Osteoblast (primary cell): ENCODE measurements around the gene RHOT2. TPM values are rescaled to one million over a fixed set of nuclear protein-coding genes. Genes with fewer than 3 reads are reported as not detected.

Experiments used
- DNase-seq: peaks from one replicate; pipeline ENCODE4 v3.0.0; 2011; ENCODE audit warnings: low spot score, mixed read lengths; ENCODE audit not compliant: insufficient read length; ENCODE audit errors: missing footprints
- H2AFZ ChIP-seq: 2 replicates; pipeline ENCODE4 v1.6.0; 2011; ENCODE audit warnings: mild to moderate bottlenecking, low read length
- H3K27ac ChIP-seq: 2 replicates; pipeline ENCODE4 v1.5.1; 2011; ENCODE audit warnings: mild to moderate bottlenecking, low read depth, low read length, moderate library complexity
- H3K27me3 ChIP-seq: 2 replicates; pipeline ENCODE4 v1.6.0; 2012; ENCODE audit warnings: mild to moderate bottlenecking, control low read depth, inconsistent platforms, low read length, moderate library complexity; ENCODE audit not compliant: insufficient read depth
- H3K36me3 ChIP-seq: 2 replicates; pipeline ENCODE4 v1.5.1; 2011; ENCODE audit warnings: mild to moderate bottlenecking, low read length, control low read depth, moderate library complexity; ENCODE audit not compliant: insufficient read depth
- H3K4me1 ChIP-seq: 2 replicates; pipeline ENCODE4 v1.5.1; 2011; ENCODE audit warnings: mild to moderate bottlenecking, low read length, control low read depth, moderate library complexity; ENCODE audit not compliant: insufficient read depth
- H3K4me2 ChIP-seq: 2 replicates; pipeline ENCODE4 v1.6.0; 2011; ENCODE audit warnings: mild to moderate bottlenecking, low read length; ENCODE audit not compliant: insufficient read depth
- H3K4me3 ChIP-seq: fragments of 200-600 bp; sonication (generic); 3 replicates; pipeline ENCODE4 v1.5.1; 2012; ENCODE audit warnings: mild to moderate bottlenecking, low read length, inconsistent platforms; ENCODE audit not compliant: insufficient read depth
- H3K79me2 ChIP-seq: 2 replicates; pipeline ENCODE4 v1.6.0; 2012; ENCODE audit warnings: mild to moderate bottlenecking, low read length, control low read depth, inconsistent platforms; ENCODE audit not compliant: insufficient read depth
- H3K9me3 ChIP-seq: 2 replicates; pipeline ENCODE4 v1.5.1; 2011; ENCODE audit warnings: low read depth, low read length, control low read depth
- H4K20me1 ChIP-seq: 2 replicates; pipeline ENCODE4 v1.6.0; 2012; ENCODE audit warnings: mild to moderate bottlenecking, low read length, control low read depth; ENCODE audit not compliant: insufficient read depth
- total RNA-seq: library from RNA; depleted of rRNA; stranded (reverse); fragments of >200 nt; gene quantifications from 2 replicates; pipeline ENCODE4 v1.2.3, GENCODE V29; 2012
- TF ChIP-seq, protein P1 (sequence below): IDR thresholded peaks from 2 replicates; pipeline ENCODE4 v1.5.1; 2011; ENCODE audit warnings: mild to moderate bottlenecking, low read depth, low read length, moderate library complexity; ENCODE audit errors: extremely low read depth

The RHOT2 gene
- total RNA-seq, 1 donor: 42.0 TPM

DNA sequence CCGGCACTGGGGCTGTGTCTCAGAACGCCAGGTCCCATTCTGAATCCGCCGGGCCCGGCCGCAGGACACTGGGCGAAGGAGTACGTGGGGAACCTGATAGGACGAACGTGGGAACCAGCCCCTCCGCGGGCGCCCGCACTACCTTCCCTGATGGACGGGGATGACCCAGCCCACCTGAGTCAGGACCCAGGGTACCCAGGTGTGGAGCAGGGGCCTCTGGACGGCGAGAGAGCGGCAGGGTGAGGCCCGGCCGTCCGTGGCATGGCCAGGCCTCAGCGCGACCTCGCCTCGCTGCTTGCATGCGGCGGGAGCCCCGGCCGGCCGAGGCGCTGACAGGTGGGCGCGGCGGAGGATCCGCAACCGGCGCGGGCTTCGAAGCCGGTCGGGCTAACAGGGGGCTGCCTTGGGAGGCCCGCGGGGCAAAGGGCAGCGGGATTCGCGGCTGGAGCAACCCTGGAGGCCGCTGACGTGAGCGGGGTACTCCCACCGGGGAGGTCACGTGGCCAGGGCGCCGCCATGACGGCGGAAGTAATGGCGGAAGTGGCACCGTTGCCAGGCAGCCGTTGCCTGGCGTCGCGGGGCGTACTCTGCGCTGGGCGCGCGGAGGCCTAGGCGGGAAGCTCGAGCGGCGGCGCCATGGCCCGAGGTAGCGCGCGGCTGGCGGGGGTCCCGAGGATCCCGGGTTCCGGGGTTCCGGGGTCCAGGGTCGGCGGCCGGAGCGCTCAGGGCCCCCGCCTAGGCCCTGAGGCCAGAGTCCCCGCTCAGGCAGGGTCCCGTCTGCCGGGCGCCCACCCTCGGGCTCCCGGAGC is 18.9 kb upstream of the RHOT2 start, which contains the start of gene WDR90:
WDR90 (plus strand) TSS at position 585 of the 809 bp plus-strand sequence; CDS start at position 637, 52 bp downstream.
- H3K36me3 ChIP-seq: peaks cover 6% of the 10 kb centered on the region
- no peaks in the 10 kb centered on the region for H3K27me3 ChIP-seq
- peak within 1 kb of the TSS; percentile 96 for H3K4me2 ChIP-seq
- peaks cover 23% of the 10 kb centered on the region for H3K4me1 ChIP-seq
- peak; percentile 100 for DNase-seq
- TF ChIP-seq, protein P1, sequence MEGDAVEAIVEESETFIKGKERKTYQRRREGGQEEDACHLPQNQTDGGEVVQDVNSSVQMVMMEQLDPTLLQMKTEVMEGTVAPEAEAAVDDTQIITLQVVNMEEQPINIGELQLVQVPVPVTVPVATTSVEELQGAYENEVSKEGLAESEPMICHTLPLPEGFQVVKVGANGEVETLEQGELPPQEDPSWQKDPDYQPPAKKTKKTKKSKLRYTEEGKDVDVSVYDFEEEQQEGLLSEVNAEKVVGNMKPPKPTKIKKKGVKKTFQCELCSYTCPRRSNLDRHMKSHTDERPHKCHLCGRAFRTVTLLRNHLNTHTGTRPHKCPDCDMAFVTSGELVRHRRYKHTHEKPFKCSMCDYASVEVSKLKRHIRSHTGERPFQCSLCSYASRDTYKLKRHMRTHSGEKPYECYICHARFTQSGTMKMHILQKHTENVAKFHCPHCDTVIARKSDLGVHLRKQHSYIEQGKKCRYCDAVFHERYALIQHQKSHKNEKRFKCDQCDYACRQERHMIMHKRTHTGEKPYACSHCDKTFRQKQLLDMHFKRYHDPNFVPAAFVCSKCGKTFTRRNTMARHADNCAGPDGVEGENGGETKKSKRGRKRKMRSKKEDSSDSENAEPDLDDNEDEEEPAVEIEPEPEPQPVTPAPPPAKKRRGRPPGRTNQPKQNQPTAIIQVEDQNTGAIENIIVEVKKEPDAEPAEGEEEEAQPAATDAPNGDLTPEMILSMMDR: no peak
- H4K20me1 ChIP-seq: peaks cover 4% of the 10 kb centered on the region
- H3K27ac ChIP-seq: peak within 1 kb of the TSS; percentile 85
- H3K79me2 ChIP-seq: peaks cover 36% of the 10 kb centered on the region
- peak within 1 kb of the TSS; percentile 80 for H3K4me3 ChIP-seq
- no peaks in the 10 kb centered on the region for H3K9me3 ChIP-seq
- peak within 1 kb of the TSS; percentile 73 for H2AFZ ChIP-seq

DNA sequence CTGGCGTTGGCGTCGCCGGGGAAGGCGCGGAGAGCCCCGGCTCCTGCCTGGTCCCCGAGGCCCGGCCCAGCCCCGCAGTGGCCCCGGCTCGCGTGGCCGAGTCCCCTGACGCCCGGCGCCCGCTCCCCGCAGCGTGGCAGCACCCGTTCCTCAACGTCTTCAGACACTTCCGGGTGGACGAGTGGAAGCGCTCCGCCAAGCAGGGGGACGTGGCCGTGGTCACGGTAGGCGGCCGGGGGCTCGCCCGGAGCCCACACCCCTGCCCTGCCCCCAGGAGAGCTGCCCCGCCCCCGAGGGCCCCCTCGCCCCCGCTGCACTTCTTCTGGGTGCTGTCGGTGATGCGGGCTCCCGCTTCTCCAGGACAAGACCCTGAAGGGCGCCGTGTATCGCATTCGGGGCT is 18.3 kb upstream of the RHOT2 start:
- Histone ChIP-seq H4K20me1 (peaks cover 4% of the 10 kb centered on the region), H3K9me3 (no peaks in the 10 kb centered on the region), H3K36me3 (peaks cover 6% of the 10 kb centered on the region), H3K79me2 (peaks cover 36% of the 10 kb centered on the region), H3K27me3 (no peaks in the 10 kb centered on the region), H3K27ac (peak overlapping the region; percentile 85), H3K4me3 (peak overlapping the region; percentile 80), H3K4me2 (peak overlapping the region; percentile 96), H2AFZ (no peak overlapping the region), H3K4me1 (peaks cover 23% of the 10 kb centered on the region)
- DNase-seq: peak; percentile 96
- TF ChIP-seq, protein P1: no peak

DNA sequence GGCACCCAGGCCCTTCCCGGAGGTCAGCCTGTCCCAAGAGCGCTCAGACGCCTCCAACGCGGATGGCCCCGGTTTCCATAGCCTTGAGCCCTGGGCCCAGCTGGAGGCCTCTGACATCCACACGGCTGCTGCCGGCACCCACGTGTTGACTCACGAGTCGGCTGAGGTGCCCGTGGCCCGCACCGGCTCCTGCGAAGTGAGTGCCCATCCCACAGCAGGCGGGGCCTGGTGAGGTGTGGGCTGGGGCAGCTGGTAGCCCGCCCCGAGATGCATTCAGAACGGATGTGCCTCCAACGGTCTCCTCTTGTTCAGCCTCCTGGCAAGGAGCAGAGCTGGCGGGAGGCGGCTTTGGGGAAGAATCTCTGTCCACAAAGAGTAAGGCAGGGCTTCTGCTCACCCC is 16.1 kb upstream of the RHOT2 start:
- H3K27me3 ChIP-seq: no peaks in the 10 kb centered on the region
- H3K4me3 ChIP-seq: no peak overlapping the region
- peaks cover 10% of the 10 kb centered on the region for H3K36me3 ChIP-seq
- H4K20me1 ChIP-seq: peaks cover 4% of the 10 kb centered on the region
- peaks cover 18% of the 10 kb centered on the region for H3K4me1 ChIP-seq
- no peak overlapping the region for H2AFZ ChIP-seq
- DNase-seq: no peak
- H3K4me2 ChIP-seq: no peak overlapping the region
- no peak overlapping the region for H3K27ac ChIP-seq
- no peaks in the 10 kb centered on the region for H3K9me3 ChIP-seq
- TF ChIP-seq, protein P1: no peak
- H3K79me2 ChIP-seq: peaks cover 27% of the 10 kb centered on the region
